Dedifferentiated amniotic fluid mesenchymal stem cell (primary cell): ENCODE results near the gene SARDH.
"Not testable (repeated sequence)": the region's sequence is repeated elsewhere in the genome, so short reads cannot be mapped to it uniquely, and the experiment has no call there.

ENCODE experiments used
- DNase-seq: peaks from one replicate; pipeline ENCODE4 v3.0.0-alpha.2; 2016; ENCODE audit errors: extremely low spot score

Gene SARDH

GRCh38 chr9:133685653-133686609, 52.2 kb downstream of the SARDH start:
- no peak for DNase-seq

- DNase-seq, result no peak
Observed at GRCh38 chr9:133684936-133685361, 53.2 kb downstream of the SARDH start.

- DNase-seq, result no peak
Observed at GRCh38 chr9:133684121-133684935, 53.8 kb downstream of the SARDH start.

- DNase-seq, result no peak
Observed at GRCh38 chr9:133683586-133684120, 54.5 kb downstream of the SARDH start.

- no peak for DNase-seq
Observed at GRCh38 chr9:133682818-133683585, 55.1 kb downstream of the SARDH start.

- DNase-seq, result no peak
Observed at GRCh38 chr9:133681658-133682306, 56.4 kb downstream of the SARDH start.

GRCh38 chr9:133680976-133681657, 57.0 kb downstream of the SARDH start:
- DNase-seq, result no peak

- DNase-seq, result no peak
Observed at GRCh38 chr9:133680250-133680975, 57.7 kb downstream of the SARDH start.

- DNase-seq, result no peak
Observed at GRCh38 chr9:133679466-133680061, 58.6 kb downstream of the SARDH start.

- no peak for DNase-seq
Observed at GRCh38 chr9:133679056-133679455, 59.1 kb downstream of the SARDH start.

GRCh38 chr9:133677126-133678010, 60.8 kb downstream of the SARDH start:
- no peak for DNase-seq

GRCh38 chr9:133676450-133676849, 61.7 kb downstream of the SARDH start:
- DNase-seq, result no peak

GRCh38 chr9:133675796-133676195, 62.4 kb downstream of the SARDH start:
- DNase-seq, result not testable (repeated sequence)

GRCh38 chr9:133674091-133674490, 64.1 kb downstream of the SARDH start:
- no peak for DNase-seq

- no peak for DNase-seq
Observed at GRCh38 chr9:133673258-133673655, 64.9 kb downstream of the SARDH start.

GRCh38 chr9:133672503-133673257, 65.5 kb downstream of the SARDH start:
- DNase-seq, result no peak

GRCh38 chr9:133671371-133671770, 66.8 kb downstream of the SARDH start:
- DNase-seq, result no peak

- no peak for DNase-seq
Observed at GRCh38 chr9:133670466-133670865, 67.7 kb downstream of the SARDH start.
